Lower leg skin (tissue), 4 donors: ENCODE measurements around the gene RIBC2. TPM values are rescaled to one million over a fixed set of nuclear protein-coding genes. Genes with fewer than 3 reads are reported as not detected.

ENCODE experiments used
- DNase-seq, 2 donors: peaks; one replicate each; pipeline ENCODE4 v3.0.0-alpha.2; 2019; ENCODE audit warnings: low spot score in 2 of 2
- H3K4me3 ChIP-seq: fragments of 200-600 bp; sonication (generic); 2 replicates; pipeline ENCODE4 v1.5.1; 2017; ENCODE audit warnings: mild to moderate bottlenecking, low read depth; ENCODE audit not compliant: poor library complexity, severe bottlenecking
- CTCF ChIP-seq, 3 donors: fragments of 450-650 bp; IDR thresholded peaks; one replicate each; pipeline ENCODE4 v1.5.1; 2016; ENCODE audit warnings: antibody characterized with exemption in 3 of 3, mild to moderate bottlenecking in 3 of 3, moderate library complexity in 2 of 3
- POLR2A ChIP-seq, 2 donors: fragments of 450-650 bp; IDR thresholded peaks; one replicate each; pipeline ENCODE4 v1.6.1; 2016 to 2017; ENCODE audit warnings: antibody characterized with exemption in 2 of 2, mild to moderate bottlenecking in 1 of 2, moderate library complexity in 1 of 2
- WGBS, 2 donors: methylation state at CpG; one replicate each; pipeline ENCODE4 v1.1.5; 2018; 5-methylcytosine and 5-hydroxymethylcytosine counted together
- intact Hi-C: fragments of 100-400 bp; cut with DNase I; formaldehyde crosslinking; loops from one replicate; pipeline ENCODE4 v1.15.0; 2023; ENCODE audit warnings: low total_unique reads
- total RNA-seq, 4 donors: library from RNA; depleted of rRNA; stranded (reverse); fragments of >200 nt; gene quantifications; one replicate each; pipeline ENCODE4 v1.1.0, GENCODE V29; 2016

The RIBC2 gene
- total RNA-seq, 4 donors from 2014 or later, result 0.17 to 2.3 (median 1.1) TPM

- WGBS, 2 donors, result 72 to 84% methylated on average over 5 of the region's 5 CpGs
- TF ChIP-seq POLR2A (IDR thresholded peaks at IDR 0.05) (no peak), CTCF (IDR thresholded peaks at IDR 0.05) (no peak)
- DNase-seq, result no peak
- intact Hi-C loops, result no loop called here
- H3K4me3 ChIP-seq, result no peak overlapping the region
Measured at GRCh38 chr22:45481661-45482060, 68.2 kb downstream of the RIBC2 start.

Other genes with a start within 250 kb of the RIBC2 start
- 100 to 1,000 TPM in 1 of 4 donors, 10 to 100 TPM in 3; 50.6 to 129 (median 71.2) TPM for gene NUP50, start 249.8 kb upstream of the RIBC2 start, total RNA-seq
- gene KIAA0930, start 172.8 kb upstream of the RIBC2 start, total RNA-seq, result 100 to 1,000 TPM in 1 of 4 donors, 10 to 100 TPM in 3; 47.6 to 143 (median 96.8) TPM
- under 1 TPM in 1 of 4 donors, not detected in 3; 0.49 TPM for gene UPK3A, start 128.7 kb upstream of the RIBC2 start, total RNA-seq
- gene FAM118A, start 103.8 kb upstream of the RIBC2 start, total RNA-seq, result 10 to 100 TPM; 11.9 to 40.7 (median 25.0) TPM
- gene SMC1B, start 94 bp upstream of the RIBC2 start, total RNA-seq, result not detected
- gene FBLN1, start 89.2 kb downstream of the RIBC2 start, total RNA-seq, result 100 to 1,000 TPM; 114 to 414 (median 163) TPM